K562 (cell line): ENCODE data around the gene UTP20. TPM values are rescaled to one million over a fixed set of nuclear protein-coding genes. Genes with fewer than 3 reads are reported as not detected.

ENCODE experiments used
- ATAC-seq: fragments of 200-7000 bp; cut with Tn5 transposase; 3 replicates; pipeline ENCODE4 v1.9.1; 2020; ENCODE audit warnings: moderate library complexity
- BruUV-seq: library from RNA; stranded (reverse); fragments of 400-500 nt; replicated peaks from 2 replicates; lab custom pipeline; 2021; lab: Mats Ljungman, UMichigan
- CTCF ChIA-PET: fragments of 300-600 bp; formaldehyde crosslinking; extraction: SDS; loops from one replicate; lab custom pipeline; 2021; ENCODE audit warnings: low intra/inter-chr PET ratio; lab: Yijun Ruan, JAX
- POLR2A ChIA-PET: fragments of 300-600, 350-650 bp; sonication (Branson Sonifier 250); formaldehyde crosslinking; extraction: SDS; loops from one replicate; lab custom pipeline; 2021; ENCODE audit warnings: antibody characterized with exemption, inconsistent platforms; lab: Yijun Ruan, JAX
- DNase-seq, 4 experiments: peaks; one replicate each; pipeline versions ENCODE4 v3.0.0 to v3.0.0-alpha.2; 2011 to 2018; ENCODE audit warnings: low spot score in 3 of 4, mixed read lengths in 3 of 4; ENCODE audit errors: extremely low read depth in 1 of 4
- FAIRE-seq: peaks from 2 replicates; lab custom pipeline; 2011; peaks lifted over from hg19 to GRCh38; lab: Jason Lieb, UNC
- H2AFZ ChIP-seq: 2 replicates; pipeline ENCODE4 v1.6.0; 2011; ENCODE audit warnings: low read depth, low read length, control low read depth, inconsistent platforms
- H3K27ac ChIP-seq: fragments of 200-600 bp; 3 replicates; pipeline ENCODE4 v1.8.0; 2011; ENCODE audit warnings: low read depth, mild to moderate bottlenecking, control low read depth, inconsistent platforms, low read length, moderate library complexity, mixed read lengths; ENCODE audit errors: extremely low read depth
- H3K27me3 ChIP-seq, 2 experiments: fragments of 300-600 bp in 1 of 2; 2 replicates in 1 of 2; 3 replicates in 1 of 2; pipeline versions ENCODE4 v1.6.0 to v1.8.0; 2011; ENCODE audit warnings: inconsistent platforms in 2 of 2, low read length in 2 of 2, mild to moderate bottlenecking in 1 of 2, mixed read lengths in 1 of 2, moderate library complexity in 1 of 2; ENCODE audit not compliant: control insufficient read depth in 2 of 2, insufficient read depth in 2 of 2
- H3K36me3 ChIP-seq: fragments of 300-600 bp; 3 replicates; pipeline ENCODE4 v1.8.0; 2011; ENCODE audit warnings: mild to moderate bottlenecking, low read length, inconsistent platforms; ENCODE audit not compliant: control insufficient read depth, insufficient read depth
- H3K4me1 ChIP-seq, 2 experiments: fragments of 200-600 bp in 1 of 2; replicated peaks in 1 of 2; 2 replicates in 1 of 2; 3 replicates in 1 of 2; pipeline versions ENCODE4 v1.5.1 to v1.8.0; 2011; ENCODE audit warnings: inconsistent platforms in 2 of 2, low read length in 2 of 2, mild to moderate bottlenecking in 1 of 2, mixed read lengths in 1 of 2, moderate library complexity in 1 of 2; ENCODE audit not compliant: control insufficient read depth in 2 of 2, insufficient read depth in 2 of 2
- H3K4me2 ChIP-seq: 2 replicates; pipeline ENCODE4 v1.6.1; 2011; ENCODE audit warnings: low read length, control low read depth, inconsistent platforms, mixed read lengths; ENCODE audit not compliant: insufficient read depth
- H3K4me3 ChIP-seq: fragments of 200-600 bp; sonication (generic), shearing (Covaris generic); 2 replicates; pipeline ENCODE4 v1.5.1; 2016; ENCODE audit warnings: control low read depth, inconsistent platforms
- H3K79me2 ChIP-seq: fragments of 200-600 bp; 3 replicates; pipeline ENCODE4 v1.8.0; 2011; ENCODE audit warnings: low read length, inconsistent platforms; ENCODE audit not compliant: control insufficient read depth, insufficient read depth
- H3K9ac ChIP-seq, 2 experiments: 2 replicates each; pipeline versions ENCODE4 v1.6.0 to v1.6.1; 2011; ENCODE audit warnings: low read depth in 2 of 2, low read length in 2 of 2, control low read depth in 1 of 2, inconsistent platforms in 1 of 2, mild to moderate bottlenecking in 1 of 2, mixed read lengths in 1 of 2; ENCODE audit not compliant: insufficient read depth in 1 of 2
- H3K9me1 ChIP-seq: one replicate; pipeline ENCODE4 v1.6.0; 2011; ENCODE audit warnings: inconsistent platforms, mild to moderate bottlenecking, low read length, moderate library complexity; ENCODE audit not compliant: control insufficient read depth, insufficient read depth
- H3K9me3 ChIP-seq: replicated peaks from 2 replicates; pipeline ENCODE4 v1.5.1; 2011; ENCODE audit warnings: low read depth, low read length, inconsistent platforms; ENCODE audit not compliant: control insufficient read depth, insufficient read depth
- H4K20me1 ChIP-seq: replicated peaks from 2 replicates; pipeline ENCODE4 v1.6.1; 2011; ENCODE audit warnings: low read length, inconsistent platforms, mixed read lengths; ENCODE audit not compliant: control insufficient read depth, insufficient read depth
- ARID1B ChIP-seq: fragments of 450-650 bp; IDR thresholded peaks from 2 replicates; pipeline ENCODE4 v1.6.1; 2016; ENCODE audit warnings: antibody characterized with exemption, mild to moderate bottlenecking, inconsistent platforms
- BRCA1 ChIP-seq, 2 experiments: fragments of 450-650 bp in 1 of 2; sonication (generic) in 1 of 2; formaldehyde crosslinking in 1 of 2; IDR thresholded peaks; 2 replicates each; pipeline versions ENCODE4 v1.5.0 to v1.6.1; 2017 to 2020; ENCODE audit warnings: mild to moderate bottlenecking in 1 of 2, missing genetic modification reagents in 1 of 2
- FOXJ3 ChIP-seq: sonication (generic); formaldehyde crosslinking; IDR thresholded peaks from 2 replicates; pipeline ENCODE4 v1.4.0; 2020; ENCODE audit warnings: mild to moderate bottlenecking, missing genetic modification reagents
- GATAD2A ChIP-seq: fragments of 450-650 bp; IDR thresholded peaks from 2 replicates; pipeline ENCODE4 v1.6.1; 2017
- KAT7 ChIP-seq: sonication (generic); formaldehyde crosslinking; IDR thresholded peaks from 2 replicates; pipeline ENCODE4 v1.8.0; 2022; ENCODE audit warnings: missing genetic modification reagents, mild to moderate bottlenecking, borderline replicate concordance
- MECOM ChIP-seq: fragments of 250-450 bp; sonication (Bioruptor Pico); IDR thresholded peaks from 2 replicates; pipeline ENCODE4 v1.8.0; 2022; ENCODE audit warnings: inconsistent platforms
- MEIS2 ChIP-seq: fragments of 450-650 bp; IDR thresholded peaks from 2 replicates; pipeline ENCODE4 v1.6.1; 2014; ENCODE audit warnings: mild to moderate bottlenecking; ENCODE audit not compliant: partially characterized antibody
- MTA2 ChIP-seq: fragments of 450-650 bp; IDR thresholded peaks from 2 replicates; pipeline ENCODE4 v1.6.1; 2016; ENCODE audit warnings: low read depth
- STAT5A ChIP-seq: IDR thresholded peaks from 2 replicates; pipeline ENCODE4 v1.6.1; 2012; ENCODE audit warnings: low read length, inconsistent platforms, borderline replicate concordance
- TFAM ChIP-seq: fragments of 250-450 bp; sonication (Bioruptor Pico); conservative IDR thresholded peaks from 2 replicates; pipeline ENCODE4 v1.5.0; 2021; ENCODE audit warnings: mild to moderate bottlenecking, moderate library complexity
- THRAP3 ChIP-seq: fragments of 450-650 bp; IDR thresholded peaks from 2 replicates; pipeline ENCODE4 v1.6.1; 2016; ENCODE audit warnings: mild to moderate bottlenecking, inconsistent platforms, borderline replicate concordance
- ZNF239 ChIP-seq: fragments of 250-450 bp; sonication (Bioruptor Pico); IDR thresholded peaks from 2 replicates; pipeline ENCODE4 v1.4.0; 2020; ENCODE audit warnings: mild to moderate bottlenecking
- ZNF408 ChIP-seq: fragments of 250-450 bp; sonication (Bioruptor Pico); IDR thresholded peaks from 2 replicates; pipeline ENCODE4 v1.4.0; 2020; ENCODE audit warnings: low read depth, mild to moderate bottlenecking, moderate library complexity
- WGBS: fragments of 100-300 bp; shearing (Covaris generic); methylation state at CpG from one replicate; pipeline ENCODE4 v1.1.6; 2016; ENCODE audit warnings: low coverage, mixed read lengths; ENCODE audit not compliant: insufficient coverage; ENCODE audit errors: missing lambda C conversion rate; 5-methylcytosine and 5-hydroxymethylcytosine counted together
- in situ Hi-C: fragments of 300-500 bp; cut with MboI; formaldehyde crosslinking; loops from 4 replicates; pipeline ENCODE4 v1.15.0; 2018; ENCODE audit warnings: inconsistent platforms, mixed read lengths
- intact Hi-C: fragments of 100-400 bp; cut with micrococcal nuclease; formaldehyde crosslinking; loops from 2 replicates; pipeline ENCODE4 v1.14.2; 2022
- polyA plus RNA-seq, 8 experiments: library from polyadenylated mRNA; depleted of rRNA in 4 of 8; stranded (reverse) in 5 of 8; unstranded in 3 of 8; fragments of >200 nt; fragmentation: Nextera tagmentation in 2 of 8; fragmentation: Illumina TruSeq in 1 of 8; extraction: Ambion mirVana in 2 of 8; extraction: Trizol in 1 of 8; gene quantifications; 2 replicates each; pipeline versions ENCODE4 v1.2.1 to v1.2.3, GENCODE V29; 2011 to 2014; ENCODE audit warnings: inconsistent platforms in 1 of 8, missing spikeins in 1 of 8
- total RNA-seq, 7 experiments: library from RNA; depleted of rRNA in 6 of 7; stranded (reverse); fragments of >200 nt in 6 of 7; fragmentation: Illumina TruSeq in 2 of 7; extraction: Trizol in 2 of 7; gene quantifications; 2 replicates each; pipeline versions ENCODE4 v1.2.1 to v1.2.3, GENCODE V29; 2011 to 2021; ENCODE audit warnings: low replicate concordance in 1 of 7
- TF ChIP-seq, protein P1 (sequence below): sonication (generic); formaldehyde crosslinking; IDR thresholded peaks from 2 replicates; pipeline ENCODE4 v1.9.0; 2022; ENCODE audit warnings: mild to moderate bottlenecking, missing genetic modification reagents
- TF ChIP-seq, protein P2 (sequence below): sonication (generic); formaldehyde crosslinking; IDR thresholded peaks from 2 replicates; pipeline ENCODE4 v1.9.0; 2022; ENCODE audit warnings: mild to moderate bottlenecking, missing genetic modification reagents
- TF ChIP-seq, protein P3 (sequence below): fragments of 250-450 bp; sonication (Bioruptor Pico); IDR thresholded peaks from 2 replicates; pipeline ENCODE4 v1.9.0; 2021; ENCODE audit warnings: mild to moderate bottlenecking
- TF ChIP-seq, protein P4 (sequence below): sonication (generic); IDR thresholded peaks from 2 replicates; pipeline ENCODE4 v1.6.1; 2016

The UTP20 gene
- total and polyA plus RNA-seq, 9 of the 15 experiments (the other 6 are each of a cell fraction or from before 2014, with no cell fraction given): 4.3 to 41.3 (median 20.7) TPM

DNA sequence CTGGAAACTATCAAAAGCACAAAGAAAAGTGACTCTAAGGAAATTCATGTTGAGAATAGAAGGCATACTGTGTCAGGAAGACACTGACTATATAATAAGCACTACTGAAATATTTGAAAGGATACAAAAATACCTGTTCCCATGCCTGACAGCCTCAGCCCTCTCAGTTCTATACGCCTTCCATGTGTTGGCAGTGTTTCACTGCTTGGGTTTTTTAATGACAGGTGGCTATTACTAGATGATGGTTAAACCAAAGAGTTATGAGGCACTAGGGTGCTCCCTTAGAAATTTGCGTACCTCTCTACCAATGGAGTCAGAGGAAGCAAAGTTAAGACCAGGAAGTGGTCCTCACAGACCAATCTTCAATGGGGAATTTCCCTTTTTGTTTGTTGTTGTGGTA, 44.2 kb upstream of the UTP20 start:
- Histone ChIP-seq H4K20me1 (no peaks in the 10 kb centered on the region), H3K27me3 (no peaks in the 10 kb centered on the region), H3K36me3 (no peaks in the 10 kb centered on the region), H3K9me3 (no peaks in the 10 kb centered on the region), H3K27ac (no peak overlapping the region), H3K9ac (no peak overlapping the region), H3K4me1 (no peaks in the 10 kb centered on the region), H3K9me1 (no peaks in the 10 kb centered on the region), H2AFZ (no peak overlapping the region), H3K4me3 (no peak overlapping the region), H3K4me2 (no peak overlapping the region), H3K79me2 (no peaks in the 10 kb centered on the region)
- CTCF ChIA-PET: interaction anchor here (0.6 kb wide), 1 partner anchor 295 kb away, joined by 3 read pairs; no protein-coding TSS in a partner anchor
- FAIRE-seq (no peak), ATAC-seq (no peak), DNase-seq (no peak)
- 0% methylated on average over 2 of the region's 2 CpGs for WGBS
- TF ChIP-seq, protein P1, sequence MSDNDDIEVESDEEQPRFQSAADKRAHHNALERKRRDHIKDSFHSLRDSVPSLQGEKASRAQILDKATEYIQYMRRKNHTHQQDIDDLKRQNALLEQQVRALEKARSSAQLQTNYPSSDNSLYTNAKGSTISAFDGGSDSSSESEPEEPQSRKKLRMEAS: no peak
- TF ChIP-seq STAT5A (no peak), KAT7 (CRISPR knock-in tag) (no peak)
- intact Hi-C loops (no loop called here), in situ Hi-C loops (no loop called here)
- POLR2A ChIA-PET: no interaction called here
- no TSS peak for BruUV-seq

DNA sequence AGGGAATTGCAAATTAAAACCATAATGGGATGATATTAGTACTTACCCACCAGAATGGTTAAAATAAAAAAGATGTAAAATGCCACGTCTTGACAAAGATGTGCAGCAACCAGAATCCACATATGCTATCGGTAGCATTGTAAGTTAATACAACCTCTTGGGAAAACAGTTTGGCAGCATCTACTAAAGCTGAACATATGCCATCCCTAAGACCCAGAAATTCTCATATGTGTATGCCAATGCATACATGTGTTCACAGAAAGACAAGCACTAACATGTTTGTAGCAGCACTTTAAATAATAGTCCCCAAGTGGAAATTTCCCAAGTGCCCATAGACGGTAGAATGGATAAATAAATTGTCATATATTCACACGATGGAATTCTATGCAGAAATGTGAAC, 41.6 kb upstream of the UTP20 start:
- H3K4me1 ChIP-seq: no peaks in the 10 kb centered on the region
- H3K4me3 ChIP-seq: no peak overlapping the region
- ATAC-seq (no peak), FAIRE-seq (no peak), DNase-seq (no peak)
- in situ Hi-C loops (no loop called here), intact Hi-C loops (no loop called here)
- CTCF ChIA-PET: no interaction called here
- H3K27ac ChIP-seq: no peak overlapping the region
- H3K27me3 ChIP-seq: no peaks in the 10 kb centered on the region
- no peaks in the 10 kb centered on the region for H4K20me1 ChIP-seq
- POLR2A ChIA-PET: no interaction called here
- no peak overlapping the region for H2AFZ ChIP-seq
- H3K36me3 ChIP-seq: no peaks in the 10 kb centered on the region
- H3K79me2 ChIP-seq: no peaks in the 10 kb centered on the region
- no TSS peak for BruUV-seq
- H3K9ac ChIP-seq: no peak overlapping the region
- H3K9me1 ChIP-seq: no peaks in the 10 kb centered on the region
- H3K4me2 ChIP-seq: no peak overlapping the region
- H3K9me3 ChIP-seq: no peaks in the 10 kb centered on the region; the same call in 1 of the 2 replicates
- WGBS: 5% methylated on average over 4 of the region's 4 CpGs
- TF ChIP-seq, protein P2, sequence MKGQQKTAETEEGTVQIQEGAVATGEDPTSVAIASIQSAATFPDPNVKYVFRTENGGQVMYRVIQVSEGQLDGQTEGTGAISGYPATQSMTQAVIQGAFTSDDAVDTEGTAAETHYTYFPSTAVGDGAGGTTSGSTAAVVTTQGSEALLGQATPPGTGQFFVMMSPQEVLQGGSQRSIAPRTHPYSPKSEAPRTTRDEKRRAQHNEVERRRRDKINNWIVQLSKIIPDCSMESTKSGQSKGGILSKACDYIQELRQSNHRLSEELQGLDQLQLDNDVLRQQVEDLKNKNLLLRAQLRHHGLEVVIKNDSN (CRISPR knock-in tag): no peak
- TF ChIP-seq TFAM (no peak), GATAD2A (no peak), MEIS2 (no peak), THRAP3 (no peak), BRCA1 (IDR thresholded peaks at IDR 0.05) (no peak), BRCA1 (CRISPR knock-in tag; IDR thresholded peaks at IDR 0.05) (no peak), ARID1B (no peak), MTA2 (no peak), MECOM (CRISPR knock-in tag) (no peak), ZNF408 (CRISPR knock-in tag) (no peak), ZNF239 (no peak), FOXJ3 (no peak)
- TF ChIP-seq, protein P3, sequence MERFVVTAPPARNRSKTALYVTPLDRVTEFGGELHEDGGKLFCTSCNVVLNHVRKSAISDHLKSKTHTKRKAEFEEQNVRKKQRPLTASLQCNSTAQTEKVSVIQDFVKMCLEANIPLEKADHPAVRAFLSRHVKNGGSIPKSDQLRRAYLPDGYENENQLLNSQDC (CRISPR knock-in tag): no peak
- TF ChIP-seq, protein P4, sequence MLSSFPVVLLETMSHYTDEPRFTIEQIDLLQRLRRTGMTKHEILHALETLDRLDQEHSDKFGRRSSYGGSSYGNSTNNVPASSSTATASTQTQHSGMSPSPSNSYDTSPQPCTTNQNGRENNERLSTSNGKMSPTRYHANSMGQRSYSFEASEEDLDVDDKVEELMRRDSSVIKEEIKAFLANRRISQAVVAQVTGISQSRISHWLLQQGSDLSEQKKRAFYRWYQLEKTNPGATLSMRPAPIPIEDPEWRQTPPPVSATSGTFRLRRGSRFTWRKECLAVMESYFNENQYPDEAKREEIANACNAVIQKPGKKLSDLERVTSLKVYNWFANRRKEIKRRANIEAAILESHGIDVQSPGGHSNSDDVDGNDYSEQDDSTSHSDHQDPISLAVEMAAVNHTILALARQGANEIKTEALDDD: no peak
